Skeletal muscle tissue (tissue), 2 donors: ENCODE measurements around the gene POU3F3. TPM values are rescaled to one million over a fixed set of nuclear protein-coding genes. Genes with fewer than 3 reads are reported as not detected.

Experiments
- small RNA-seq: library from RNA; depleted of rRNA; stranded (forward); fragments of <200 nt; gene quantifications from one replicate; pipeline ENCODE3, GENCODE V24; 2014
- total RNA-seq: library from RNA; depleted of rRNA; stranded (reverse); fragments of >200 nt; gene quantifications from one replicate; pipeline ENCODE4 v1.2.3, GENCODE V29; 2014

The POU3F3 gene
- total RNA-seq, 1 donor from 2014 or later = 0.52 TPM

Small RNAs within 50 kb of the gene (small RNA-seq; reads per million reads assigned to genes)
- not detected for gene AC018730.1

Other genes starting within 250 kb of the POU3F3 start
- 23.5 TPM for gene MRPS9, start 184.0 kb downstream of the POU3F3 start, total RNA-seq